Stimulated activated CD4-positive, alpha-beta T cell treated with anti-CD3 and anti-CD28 coated beads, TNF-alpha, amount 100 ng/mL, for 48 hours (primary cell): ENCODE results near the gene SYNPO2.
"Not testable (repeated sequence)": the region's sequence is repeated elsewhere in the genome, so short reads cannot be mapped to it uniquely, and the experiment has no call there.

Experiments
- DNase-seq, 3 donors: peaks; one replicate each; pipeline ENCODE4 v3.0.0-alpha.2; 2020; ENCODE audit warnings: low read depth in 3 of 3

Gene SYNPO2

GRCh38 chr4:119032921-119033685 lies 144.4 kb downstream of the SYNPO2 start:
- DNase-seq: no peak

GRCh38 chr4:119034276-119035008 lies 145.8 kb downstream of the SYNPO2 start:
- DNase-seq: no peak

GRCh38 chr4:119035951-119036737 lies 147.5 kb downstream of the SYNPO2 start:
- no peak for DNase-seq

- no peak for DNase-seq
Observed at GRCh38 chr4:119037709-119038108, 149.1 kb downstream of the SYNPO2 start.

- DNase-seq: no peak
Observed at GRCh38 chr4:119038116-119038841, 149.6 kb downstream of the SYNPO2 start.

- DNase-seq: no peak
Observed at GRCh38 chr4:119039160-119039559, 150.5 kb downstream of the SYNPO2 start.

- no peak for DNase-seq
Observed at GRCh38 chr4:119039779-119040178, 151.1 kb downstream of the SYNPO2 start.

GRCh38 chr4:119040261-119040660 lies 151.6 kb downstream of the SYNPO2 start:
- DNase-seq: no peak

- no peak for DNase-seq
Observed at GRCh38 chr4:119040694-119041185, 152.1 kb downstream of the SYNPO2 start.

GRCh38 chr4:119041396-119041795 lies 152.7 kb downstream of the SYNPO2 start:
- DNase-seq: no peak

GRCh38 chr4:119041951-119042560 lies 153.4 kb downstream of the SYNPO2 start:
- DNase-seq: peak; percentile 15 to 29 (median 19)

- no peak for DNase-seq
Observed at GRCh38 chr4:119046263-119046662, 157.6 kb downstream of the SYNPO2 start.

- DNase-seq: not testable (repeated sequence)
Observed at GRCh38 chr4:119047059-119047458, 158.4 kb downstream of the SYNPO2 start.

GRCh38 chr4:119048446-119048845 lies 159.8 kb downstream of the SYNPO2 start:
- DNase-seq: no peak

- no peak for DNase-seq
Observed at GRCh38 chr4:119049342-119049741, 160.7 kb downstream of the SYNPO2 start.

- no peak for DNase-seq
Observed at GRCh38 chr4:119050527-119051090, 162.0 kb downstream of the SYNPO2 start.

GRCh38 chr4:119053245-119053644 lies 164.6 kb downstream of the SYNPO2 start:
- no peak for DNase-seq

- DNase-seq: no peak
Observed at GRCh38 chr4:119053997-119054396, 165.3 kb downstream of the SYNPO2 start.

- no peak for DNase-seq
Observed at GRCh38 chr4:119057417-119057816, 168.8 kb downstream of the SYNPO2 start.

GRCh38 chr4:119059221-119059620 lies 170.6 kb downstream of the SYNPO2 start:
- no peak for DNase-seq

GRCh38 chr4:119067125-119067524 lies 178.5 kb downstream of the SYNPO2 start:
- DNase-seq: not testable (repeated sequence)
